Fibroblast of mammary gland (primary cell): Measurements from ENCODE around the gene ULBP3.

Experiments
- DNase-seq: peaks from one replicate; pipeline ENCODE4 v3.0.0-alpha.2; 2010; ENCODE audit warnings: low read depth
- H3K4me3 ChIP-seq: 2 replicates; pipeline ENCODE4 v1.5.1; 2011; ENCODE audit warnings: low read depth, mild to moderate bottlenecking, low read length, moderate library complexity; ENCODE audit not compliant: control insufficient read depth
- TF ChIP-seq, protein P1 (sequence below): conservative IDR thresholded peaks from 2 replicates; pipeline ENCODE4 v1.5.1; 2011; ENCODE audit warnings: low read depth, low read length, inconsistent platforms; ENCODE audit not compliant: control insufficient read depth, insufficient read depth

ULBP3 gene

DNA sequence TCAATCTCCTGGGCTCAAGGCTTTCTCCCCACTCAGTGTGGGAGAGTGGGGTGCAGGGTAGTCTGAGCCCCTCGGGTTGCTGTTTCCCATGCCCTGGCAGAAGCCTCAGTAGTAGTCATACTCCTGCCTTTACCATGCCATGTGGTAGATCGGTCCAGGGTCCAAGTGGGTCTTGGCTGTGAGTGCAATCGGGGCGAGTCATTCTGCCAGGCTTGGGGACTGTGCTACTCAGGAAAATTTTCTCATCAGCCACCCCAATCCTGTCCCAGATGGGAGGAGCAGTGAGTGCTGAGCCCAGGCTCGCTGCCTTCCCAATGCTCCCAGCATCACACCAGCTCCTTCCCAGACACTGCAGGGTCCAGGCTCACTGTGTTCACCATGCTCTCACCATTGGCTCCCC, 32.8 kb downstream of the ULBP3 start:
- no peak overlapping the region for H3K4me3 ChIP-seq
- DNase-seq: no peak
- TF ChIP-seq, protein P1, sequence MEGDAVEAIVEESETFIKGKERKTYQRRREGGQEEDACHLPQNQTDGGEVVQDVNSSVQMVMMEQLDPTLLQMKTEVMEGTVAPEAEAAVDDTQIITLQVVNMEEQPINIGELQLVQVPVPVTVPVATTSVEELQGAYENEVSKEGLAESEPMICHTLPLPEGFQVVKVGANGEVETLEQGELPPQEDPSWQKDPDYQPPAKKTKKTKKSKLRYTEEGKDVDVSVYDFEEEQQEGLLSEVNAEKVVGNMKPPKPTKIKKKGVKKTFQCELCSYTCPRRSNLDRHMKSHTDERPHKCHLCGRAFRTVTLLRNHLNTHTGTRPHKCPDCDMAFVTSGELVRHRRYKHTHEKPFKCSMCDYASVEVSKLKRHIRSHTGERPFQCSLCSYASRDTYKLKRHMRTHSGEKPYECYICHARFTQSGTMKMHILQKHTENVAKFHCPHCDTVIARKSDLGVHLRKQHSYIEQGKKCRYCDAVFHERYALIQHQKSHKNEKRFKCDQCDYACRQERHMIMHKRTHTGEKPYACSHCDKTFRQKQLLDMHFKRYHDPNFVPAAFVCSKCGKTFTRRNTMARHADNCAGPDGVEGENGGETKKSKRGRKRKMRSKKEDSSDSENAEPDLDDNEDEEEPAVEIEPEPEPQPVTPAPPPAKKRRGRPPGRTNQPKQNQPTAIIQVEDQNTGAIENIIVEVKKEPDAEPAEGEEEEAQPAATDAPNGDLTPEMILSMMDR: no peak

DNA sequence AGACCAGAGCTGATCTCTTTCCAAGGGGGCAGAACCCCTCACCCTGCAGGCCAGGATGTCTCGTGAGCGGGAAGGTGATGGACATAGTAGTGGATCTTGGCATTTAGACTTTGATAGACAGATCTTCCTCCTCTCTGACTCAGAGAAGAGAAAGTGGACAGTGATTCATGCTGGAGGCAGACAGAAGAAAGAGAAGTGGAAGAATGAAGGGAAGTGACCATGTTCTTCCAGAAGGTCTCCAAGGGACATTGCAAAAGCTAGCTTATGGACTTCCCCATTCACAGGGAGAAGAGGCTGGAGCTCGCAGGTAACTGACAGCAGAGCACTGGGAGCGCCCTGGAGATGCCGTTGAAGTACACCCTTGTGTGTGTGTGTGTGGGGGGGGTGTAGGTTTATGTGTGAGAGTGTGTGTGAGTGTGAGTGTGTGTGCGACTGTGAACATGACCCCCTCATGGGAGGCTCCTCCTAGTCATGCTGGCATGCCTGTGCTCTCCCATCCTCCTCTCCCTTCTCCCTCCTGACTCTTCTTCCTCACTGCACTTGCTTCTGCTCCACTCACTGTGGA, 35.6 kb downstream of the ULBP3 start:
- no peak for DNase-seq
- TF ChIP-seq, protein P1: no peak
- no peak overlapping the region for H3K4me3 ChIP-seq

DNA sequence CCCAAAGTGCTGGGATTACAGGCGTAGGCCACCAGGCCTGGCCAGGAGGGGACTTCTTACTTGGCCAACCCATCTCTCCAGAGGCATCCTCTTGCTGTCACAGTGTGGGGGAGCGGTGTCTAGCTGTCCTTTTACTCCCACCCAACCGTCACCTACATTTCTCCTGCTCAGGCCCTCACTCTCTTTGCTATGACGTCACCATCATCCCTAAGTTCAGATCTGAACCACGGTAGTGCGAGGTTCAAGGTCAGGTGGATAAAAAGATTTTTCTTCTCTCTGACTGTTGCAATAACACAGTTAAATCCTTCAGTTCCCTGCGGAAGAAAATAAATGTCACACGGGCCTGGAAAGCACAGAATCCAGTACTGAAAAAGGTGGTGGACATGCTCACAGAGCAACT, 36.3 kb downstream of the ULBP3 start:
- TF ChIP-seq, protein P1: no peak
- no peak for DNase-seq
- H3K4me3 ChIP-seq: no peak overlapping the region

DNA sequence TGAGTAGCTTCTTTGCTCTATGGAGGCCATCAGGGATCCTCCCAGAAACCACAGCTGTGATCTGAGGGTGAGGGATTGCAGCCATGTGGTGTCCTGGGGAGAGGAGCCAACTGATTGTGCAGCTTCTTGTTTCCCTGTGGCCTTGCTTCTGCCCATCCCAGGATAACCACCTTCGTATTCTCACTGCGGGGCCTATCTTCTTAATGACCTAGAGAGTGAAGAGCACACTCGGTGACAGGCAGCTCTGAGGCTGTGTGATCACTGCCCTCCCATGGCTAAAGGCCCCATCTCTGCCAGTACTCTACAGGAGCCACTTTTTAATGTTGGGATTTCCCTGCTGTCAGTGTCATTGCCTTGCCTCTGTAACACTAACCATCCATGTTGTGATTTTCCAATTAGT, 38.3 kb downstream of the ULBP3 start:
- H3K4me3 ChIP-seq: no peak overlapping the region
- DNase-seq: no peak
- TF ChIP-seq, protein P1: no peak

DNA sequence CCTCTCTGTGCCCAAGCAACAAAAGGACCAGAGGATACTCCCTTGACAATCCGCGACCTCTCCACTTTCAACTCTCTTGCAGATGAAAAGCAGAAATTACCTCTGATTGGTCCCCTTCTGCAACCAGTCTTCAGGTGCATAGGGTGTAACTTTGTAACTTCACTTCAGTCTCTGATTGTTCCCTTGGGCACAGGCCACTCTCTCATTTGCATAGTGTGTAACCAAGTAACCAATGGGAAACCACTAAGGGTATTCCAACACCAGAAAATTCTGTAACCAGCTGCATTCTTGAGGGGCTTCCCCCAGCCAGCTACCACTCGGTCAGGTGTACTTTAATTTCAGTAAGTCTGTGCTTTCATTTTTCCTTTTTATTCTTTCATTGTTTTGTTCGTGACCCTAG, 39.2 kb downstream of the ULBP3 start:
- no peak overlapping the region for H3K4me3 ChIP-seq
- DNase-seq: no peak
- TF ChIP-seq, protein P1: no peak

DNA sequence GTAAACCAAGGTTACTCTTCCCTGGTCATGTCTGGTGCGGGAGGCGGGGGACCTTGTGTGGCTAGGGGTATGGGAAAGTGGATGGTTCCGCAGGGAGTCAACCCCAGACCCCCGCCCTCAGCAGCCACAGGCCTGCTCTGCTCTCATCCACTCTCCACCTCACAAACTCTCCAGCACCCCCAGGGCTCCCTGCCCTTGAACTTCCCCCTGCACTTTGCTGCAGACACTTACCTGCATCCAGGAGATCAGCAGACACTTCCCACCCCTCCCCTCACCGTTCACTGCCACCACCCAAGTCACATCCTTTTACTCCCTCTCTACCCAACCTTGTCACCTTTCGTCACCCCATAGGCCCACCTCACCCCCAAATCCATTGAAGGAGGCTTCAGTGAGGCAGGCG, 39.6 kb downstream of the ULBP3 start:
- DNase-seq: no peak
- TF ChIP-seq, protein P1: no peak
- H3K4me3 ChIP-seq: no peak overlapping the region

DNA sequence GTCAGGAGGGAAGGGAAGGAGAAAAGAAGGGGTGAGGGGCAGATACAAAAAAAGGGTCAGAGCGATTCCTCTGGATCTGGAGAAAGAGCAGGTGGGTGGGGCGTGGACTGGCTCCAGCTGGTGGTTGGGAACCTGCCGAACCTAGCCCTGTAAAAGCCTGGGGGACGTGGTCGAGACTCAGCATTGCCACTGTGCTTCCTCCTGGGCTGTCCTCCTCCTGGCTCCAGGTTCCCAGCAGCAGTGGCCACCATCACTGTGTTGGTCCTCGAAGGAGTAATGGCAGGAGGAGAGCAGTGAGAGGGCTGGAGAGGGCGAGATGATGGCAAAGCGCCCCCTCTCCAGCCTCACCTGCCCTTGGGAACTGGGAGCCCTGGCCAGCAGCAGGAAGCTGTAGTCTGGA, 40.1 kb downstream of the ULBP3 start:
- DNase-seq: no peak
- H3K4me3 ChIP-seq: no peak overlapping the region
- TF ChIP-seq, protein P1: no peak
